KMS-11 (cell line): ENCODE data around the gene PDCD2L.

Source experiments
- H2AFZ ChIP-seq: fragments of 200-600 bp; sonication (generic); 2 replicates; pipeline ENCODE4 v1.6.1; 2016; ENCODE audit warnings: antibody characterized with exemption, mixed run types, low read depth
- H3K27ac ChIP-seq: fragments of 200-600 bp; sonication (generic); 2 replicates; pipeline ENCODE4 v1.6.1; 2016; ENCODE audit warnings: mild to moderate bottlenecking, mixed run types
- H3K27me3 ChIP-seq: fragments of 200-600 bp; sonication (generic); 2 replicates; pipeline ENCODE4 v1.6.1; 2017; ENCODE audit warnings: mild to moderate bottlenecking, low read depth, mixed run types, moderate library complexity; ENCODE audit not compliant: insufficient read depth
- H3K36me3 ChIP-seq: fragments of 200-600 bp; sonication (generic); 2 replicates; pipeline ENCODE4 v1.6.1; 2017; ENCODE audit warnings: mild to moderate bottlenecking, mixed run types; ENCODE audit not compliant: insufficient read depth
- H3K4me1 ChIP-seq: fragments of 200-600 bp; sonication (generic); 2 replicates; pipeline ENCODE4 v1.6.1; 2016; ENCODE audit warnings: mild to moderate bottlenecking, low read depth, mixed run types; ENCODE audit not compliant: poor library complexity, severe bottlenecking
- H3K4me2 ChIP-seq: fragments of 200-600 bp; sonication (generic); 2 replicates; pipeline ENCODE4 v1.7.0; 2016; ENCODE audit warnings: mild to moderate bottlenecking, mixed run types
- H3K4me3 ChIP-seq: fragments of 200-600 bp; sonication (generic); IDR thresholded peaks from 2 replicates; pipeline ENCODE4 v1.6.1; 2017; ENCODE audit warnings: low read depth, low read length, mixed read lengths; ENCODE audit not compliant: insufficient read depth
- H3K79me2 ChIP-seq: fragments of 200-600 bp; sonication (generic); 2 replicates; pipeline ENCODE4 v1.6.1; 2016; ENCODE audit warnings: low read depth, mixed run types; ENCODE audit not compliant: insufficient read depth
- H3K9ac ChIP-seq: fragments of 200-600 bp; sonication (generic); 2 replicates; pipeline ENCODE4 v1.6.1; 2016; ENCODE audit warnings: mild to moderate bottlenecking, mixed run types
- H4K20me1 ChIP-seq: fragments of 200-600 bp; sonication (generic); 2 replicates; pipeline ENCODE4 v1.6.1; 2016; ENCODE audit warnings: mild to moderate bottlenecking, mixed run types; ENCODE audit not compliant: insufficient read depth
- TF ChIP-seq, protein P1 (sequence below): fragments of 200-600 bp; sonication (generic); conservative IDR thresholded peaks from 2 replicates; pipeline ENCODE4 v1.6.1; 2017; ENCODE audit warnings: low read depth, mild to moderate bottlenecking, antibody characterized with exemption, low read length, moderate library complexity, mixed read lengths

PDCD2L gene

DNA sequence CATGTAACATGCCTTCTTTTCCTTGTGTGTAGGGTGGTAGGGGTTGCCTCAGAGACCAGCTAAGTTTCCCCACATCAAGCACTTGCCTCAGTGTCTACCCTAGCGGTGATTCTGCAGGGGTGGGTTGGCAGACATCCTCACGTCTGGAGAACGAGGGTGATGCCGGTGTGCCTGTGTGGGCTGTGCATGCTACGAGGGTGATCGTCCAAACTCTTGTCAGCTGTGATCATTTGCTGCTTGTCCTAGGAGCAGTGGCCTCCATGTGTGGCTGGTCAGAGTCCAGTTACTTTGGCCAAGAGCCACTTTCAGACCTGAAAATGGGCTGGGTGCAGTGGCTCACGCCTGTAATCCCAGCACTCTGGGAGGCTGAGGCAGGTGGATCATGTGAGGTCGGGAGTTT lies 34.1 kb upstream of the PDCD2L start:
- H3K4me2 ChIP-seq, result no peak overlapping the region

DNA sequence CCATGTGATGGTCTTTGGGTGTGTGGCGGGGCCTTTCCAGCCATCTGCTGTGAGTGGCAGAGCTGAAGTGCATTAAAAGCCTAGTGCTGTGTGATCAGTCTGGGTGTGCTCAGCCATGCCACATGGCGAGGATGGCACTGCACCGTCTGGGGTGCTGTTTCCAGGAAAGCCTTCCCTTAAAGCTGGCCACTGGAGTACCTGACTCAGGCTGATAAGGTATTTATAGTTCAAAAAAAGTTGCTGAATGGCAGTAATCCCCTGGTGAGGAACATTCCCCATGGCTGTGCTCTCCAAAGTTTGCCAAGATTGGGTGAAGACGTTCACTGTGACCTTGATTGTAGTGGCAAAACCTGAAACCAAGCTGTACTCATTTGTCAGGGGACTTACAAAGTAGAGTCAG lies 33.2 kb upstream of the PDCD2L start:
- H3K79me2 ChIP-seq, result peaks cover 22% of the 10 kb centered on the region
- no peak overlapping the region for H3K4me3 ChIP-seq
- no peaks in the 10 kb centered on the region for H3K27me3 ChIP-seq
- no peak overlapping the region for H3K4me2 ChIP-seq
- TF ChIP-seq, protein P1, sequence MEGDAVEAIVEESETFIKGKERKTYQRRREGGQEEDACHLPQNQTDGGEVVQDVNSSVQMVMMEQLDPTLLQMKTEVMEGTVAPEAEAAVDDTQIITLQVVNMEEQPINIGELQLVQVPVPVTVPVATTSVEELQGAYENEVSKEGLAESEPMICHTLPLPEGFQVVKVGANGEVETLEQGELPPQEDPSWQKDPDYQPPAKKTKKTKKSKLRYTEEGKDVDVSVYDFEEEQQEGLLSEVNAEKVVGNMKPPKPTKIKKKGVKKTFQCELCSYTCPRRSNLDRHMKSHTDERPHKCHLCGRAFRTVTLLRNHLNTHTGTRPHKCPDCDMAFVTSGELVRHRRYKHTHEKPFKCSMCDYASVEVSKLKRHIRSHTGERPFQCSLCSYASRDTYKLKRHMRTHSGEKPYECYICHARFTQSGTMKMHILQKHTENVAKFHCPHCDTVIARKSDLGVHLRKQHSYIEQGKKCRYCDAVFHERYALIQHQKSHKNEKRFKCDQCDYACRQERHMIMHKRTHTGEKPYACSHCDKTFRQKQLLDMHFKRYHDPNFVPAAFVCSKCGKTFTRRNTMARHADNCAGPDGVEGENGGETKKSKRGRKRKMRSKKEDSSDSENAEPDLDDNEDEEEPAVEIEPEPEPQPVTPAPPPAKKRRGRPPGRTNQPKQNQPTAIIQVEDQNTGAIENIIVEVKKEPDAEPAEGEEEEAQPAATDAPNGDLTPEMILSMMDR, result no peak
- no peak overlapping the region for H3K9ac ChIP-seq
- peaks cover 18% of the 10 kb centered on the region for H3K4me1 ChIP-seq
- peaks cover 30% of the 10 kb centered on the region; the same call in 1 of the 2 replicates for H3K36me3 ChIP-seq
- no peak overlapping the region for H3K27ac ChIP-seq
- 0 out of 2 replicates have a peak, but pooled peaks cover 5% of the 10 kb centered on the region for H4K20me1 ChIP-seq
- H2AFZ ChIP-seq, result no peak overlapping the region

More for the DNA sequence above, 34.1 kb upstream of the PDCD2L start:
- Histone ChIP-seq H3K36me3 (peaks cover 24% of the 10 kb centered on the region; the same call in 1 of the 2 replicates), H3K27ac (no peak overlapping the region), H2AFZ (no peak overlapping the region), H3K9ac (no peak overlapping the region), H3K4me3 (no peak overlapping the region), H3K27me3 (no peaks in the 10 kb centered on the region), H3K4me1 (peaks cover 18% of the 10 kb centered on the region), H3K79me2 (peaks cover 30% of the 10 kb centered on the region), H4K20me1 (0 out of 2 replicates have a peak, but pooled peaks cover 5% of the 10 kb centered on the region)
- TF ChIP-seq, protein P1, result no peak

DNA sequence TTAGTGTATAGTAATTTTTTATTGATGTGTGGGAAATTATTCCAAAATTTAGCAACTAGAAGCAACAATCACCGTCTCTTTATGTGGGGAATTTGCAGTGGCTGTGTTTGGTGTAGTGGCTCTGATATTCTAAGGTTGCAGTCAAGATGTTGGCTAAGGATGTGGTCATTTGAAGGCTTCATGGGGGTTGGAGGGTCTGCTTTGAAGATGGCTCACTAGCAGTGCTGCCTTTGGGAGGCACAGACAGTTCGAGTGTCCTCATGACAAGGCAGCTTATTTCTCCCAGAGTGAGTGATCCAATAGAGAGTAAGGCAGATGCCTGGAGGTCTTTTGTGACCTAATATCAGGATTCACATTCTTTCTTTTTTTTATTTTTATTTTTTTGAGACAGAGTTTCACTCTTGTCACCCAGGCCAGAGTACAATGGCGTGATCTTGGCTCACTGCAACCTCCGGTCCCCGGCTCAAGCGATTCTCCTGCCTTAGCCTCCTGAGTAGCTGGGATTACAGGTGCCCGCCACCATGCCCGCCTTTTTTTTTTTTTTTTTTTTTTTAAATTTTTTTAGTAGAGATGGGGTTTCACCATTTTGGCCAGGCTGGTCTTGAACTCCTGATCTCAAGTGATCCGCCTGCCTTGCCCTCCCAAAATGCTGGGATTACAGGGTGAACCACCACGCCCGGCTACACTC lies 30.5 kb upstream of the PDCD2L start:
- H4K20me1 ChIP-seq, result 0 out of 2 replicates have a peak, but pooled peaks cover 5% of the 10 kb centered on the region
- H3K9ac ChIP-seq, result no peak overlapping the region
- H3K27ac ChIP-seq, result no peak overlapping the region
- peaks cover 16% of the 10 kb centered on the region; the same call in 1 of the 2 replicates for H3K36me3 ChIP-seq
- H3K27me3 ChIP-seq, result no peaks in the 10 kb centered on the region
- H2AFZ ChIP-seq, result no peak overlapping the region
- H3K4me3 ChIP-seq, result no peak overlapping the region
- H3K4me2 ChIP-seq, result no peak overlapping the region
- TF ChIP-seq, protein P1, result no peak
- peaks cover 4% of the 10 kb centered on the region for H3K4me1 ChIP-seq
- peaks cover 1% of the 10 kb centered on the region; the same call in 1 of the 2 replicates for H3K79me2 ChIP-seq

DNA sequence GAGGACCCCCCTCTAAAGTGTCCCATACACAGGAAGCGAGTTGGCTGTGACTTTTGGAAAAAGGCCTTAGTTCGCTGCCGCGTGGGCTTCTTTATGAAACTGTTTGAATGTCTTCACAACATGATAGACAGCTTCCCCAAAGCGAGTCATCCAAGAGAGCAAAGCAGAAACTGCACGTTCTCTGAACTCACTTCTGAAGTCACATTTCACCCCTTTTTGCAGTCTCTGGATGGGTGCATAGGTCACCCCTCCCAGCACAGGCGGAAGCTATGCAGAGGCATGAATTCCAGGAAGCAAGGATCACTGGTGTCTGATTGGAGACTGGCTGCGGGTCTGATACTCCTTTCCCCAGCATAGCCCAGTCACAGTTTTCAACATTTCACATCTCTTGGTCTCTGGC lies 28.6 kb upstream of the PDCD2L start:
- Histone ChIP-seq H3K9ac (no peak overlapping the region), H3K36me3 (peaks cover 25% of the 10 kb centered on the region; the same call in 1 of the 2 replicates), H3K4me2 (no peak overlapping the region), H3K4me3 (no peak overlapping the region), H3K27me3 (no peaks in the 10 kb centered on the region), H3K27ac (no peak overlapping the region), H3K4me1 (no peaks in the 10 kb centered on the region), H2AFZ (no peak overlapping the region), H3K79me2 (no peaks in the 10 kb centered on the region), H4K20me1 (0 out of 2 replicates have a peak, but pooled peaks cover 5% of the 10 kb centered on the region)
- TF ChIP-seq, protein P1, result no peak
